HG02870 (cell line): ENCODE results near the gene P2RX7.
"Not testable (repeated sequence)": the region's sequence is repeated elsewhere in the genome, so short reads cannot be mapped to it uniquely, and the experiment has no call there.

Experiments used
- ATAC-seq: cut with Tn5 transposase; IDR thresholded peaks from one replicate; pipeline ENCODE4 v1.9.1; 2021; ENCODE audit warnings: mild to moderate bottlenecking, moderate library complexity; ENCODE audit not compliant: unreplicated experiment

The P2RX7 gene

DNA sequence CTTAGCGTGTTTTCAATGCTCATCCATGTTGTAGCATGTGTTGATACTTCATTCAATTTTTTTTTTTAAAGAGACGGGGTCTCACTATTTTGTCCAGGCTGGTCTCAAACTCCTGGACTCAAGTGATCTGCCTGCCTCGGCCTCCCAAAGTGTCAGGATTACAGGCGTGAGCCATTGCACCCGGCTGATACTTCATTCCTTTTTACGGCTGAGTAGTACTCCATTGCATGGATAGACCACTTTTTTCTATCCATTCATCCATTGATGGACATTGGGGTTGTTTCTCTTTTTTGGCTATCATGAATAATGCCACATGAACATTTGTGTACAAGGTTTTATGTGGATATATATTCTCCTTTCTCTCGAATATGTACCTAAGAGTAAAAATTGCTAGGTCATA is 1.2 kb downstream of the P2RX7 start:
- no peak for ATAC-seq

DNA sequence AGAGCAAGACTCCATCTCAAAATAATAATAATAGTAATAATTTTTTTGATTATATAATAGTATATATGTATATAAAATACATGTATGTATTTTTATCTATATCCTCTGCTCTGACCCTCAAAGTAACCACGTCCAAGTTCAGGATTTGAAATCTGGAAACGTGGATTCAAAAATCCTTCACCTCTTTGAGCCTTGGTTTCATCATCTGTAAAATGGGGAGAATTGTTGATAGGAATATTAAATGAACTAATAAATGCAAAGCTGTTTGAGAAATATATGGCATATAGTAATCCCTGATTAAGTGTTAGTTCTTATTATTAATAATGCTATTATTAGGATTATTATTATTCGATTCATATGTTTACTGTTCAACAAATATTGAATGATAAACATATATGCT is 2.6 kb downstream of the P2RX7 start:
- ATAC-seq: no peak

DNA sequence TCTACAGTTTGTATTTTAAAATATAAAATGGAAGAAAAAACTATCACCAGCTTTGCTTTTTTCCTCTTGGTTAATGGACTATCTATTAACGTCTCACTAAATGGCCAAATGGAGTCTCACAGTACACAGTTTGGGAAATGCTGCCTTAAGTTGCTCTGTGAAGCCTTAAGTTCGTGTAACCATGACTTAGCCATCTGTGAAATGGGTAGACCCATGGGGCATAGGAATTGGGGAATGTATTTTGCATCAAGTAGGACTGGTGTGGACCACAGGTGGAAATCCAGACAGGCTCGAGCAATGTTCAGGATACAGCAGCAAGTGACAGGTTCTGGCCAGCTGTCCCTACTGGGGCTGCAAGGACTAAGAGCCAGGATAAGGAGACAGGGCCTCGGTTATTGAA is 4.8 kb downstream of the P2RX7 start:
- no peak for ATAC-seq

DNA sequence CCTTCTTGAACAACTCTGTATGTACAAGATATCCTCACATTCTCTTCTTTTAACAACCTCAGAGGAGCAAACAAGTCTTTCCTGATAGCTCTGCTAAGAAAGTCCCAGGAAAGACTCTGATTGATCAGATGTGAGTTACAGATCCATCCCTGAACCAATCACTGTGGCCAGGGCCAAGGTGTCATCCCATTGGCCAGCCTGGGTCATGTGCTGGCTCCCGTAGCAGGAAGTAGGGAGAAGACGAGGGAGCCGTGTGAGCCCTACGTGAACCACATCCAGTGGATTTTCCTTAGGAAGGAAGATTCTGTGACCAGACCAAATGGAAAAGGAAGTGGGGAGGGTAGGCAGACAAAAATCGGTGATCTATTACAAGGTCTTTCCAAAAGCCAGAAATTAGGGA is 5.6 kb downstream of the P2RX7 start:
- no peak for ATAC-seq

DNA sequence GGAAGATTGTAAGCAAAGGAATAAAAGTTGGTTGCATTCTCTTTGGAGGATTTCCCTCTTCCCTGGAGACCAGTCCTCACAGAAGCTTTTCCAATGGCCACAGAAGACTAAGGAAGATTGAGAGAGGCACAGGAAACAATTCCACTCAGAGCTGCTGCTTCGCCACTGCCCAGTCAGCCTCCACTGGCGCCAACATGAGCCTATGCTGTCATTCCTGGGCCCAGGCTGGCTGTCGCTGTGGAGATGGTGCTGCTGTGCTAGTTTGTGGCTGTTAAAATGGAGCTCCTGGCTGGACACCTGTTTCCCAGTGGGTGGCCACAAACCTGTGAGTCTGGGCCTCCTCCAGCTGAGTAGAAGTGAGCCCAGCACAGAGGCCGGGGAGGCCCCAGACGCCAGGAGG is 6.6 kb downstream of the P2RX7 start:
- no peak for ATAC-seq

DNA sequence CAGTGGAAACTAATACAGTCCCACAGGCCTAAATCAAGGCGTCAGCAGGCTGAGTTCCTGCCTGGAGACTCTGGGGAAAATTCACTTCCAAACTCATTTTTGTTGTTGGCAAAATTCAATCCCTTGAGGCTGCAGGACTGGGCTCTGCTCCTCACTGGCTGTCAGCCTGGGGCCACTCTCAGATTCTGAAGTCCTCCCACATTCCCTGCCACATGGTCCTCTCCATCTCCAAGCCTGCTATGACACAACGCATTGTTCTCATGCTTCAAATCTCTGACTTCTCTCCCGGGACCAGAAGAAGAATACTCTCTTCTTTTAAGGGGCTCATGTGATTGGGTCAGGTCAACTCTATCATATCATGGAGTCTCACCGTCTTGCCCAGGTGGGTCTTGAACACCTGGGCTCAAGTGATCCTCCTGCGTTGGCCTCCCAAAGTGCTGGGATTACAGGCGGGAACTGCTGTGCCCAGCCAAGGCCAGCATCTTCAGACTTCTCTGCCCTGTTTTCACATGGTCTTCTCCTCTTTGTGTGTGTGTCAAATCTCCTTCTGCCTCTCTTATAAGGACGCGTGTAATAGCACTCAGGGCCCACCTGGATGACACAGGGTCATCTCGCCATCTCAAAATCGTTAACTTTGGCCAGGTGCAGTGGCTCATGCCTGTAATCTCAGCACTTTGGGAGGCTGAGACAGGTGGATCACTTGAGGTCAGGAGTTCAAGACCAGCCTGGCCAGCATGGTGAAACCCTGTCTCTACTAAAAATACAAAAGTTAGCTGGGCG is 9.7 kb downstream of the P2RX7 start:
- ATAC-seq: no peak

DNA sequence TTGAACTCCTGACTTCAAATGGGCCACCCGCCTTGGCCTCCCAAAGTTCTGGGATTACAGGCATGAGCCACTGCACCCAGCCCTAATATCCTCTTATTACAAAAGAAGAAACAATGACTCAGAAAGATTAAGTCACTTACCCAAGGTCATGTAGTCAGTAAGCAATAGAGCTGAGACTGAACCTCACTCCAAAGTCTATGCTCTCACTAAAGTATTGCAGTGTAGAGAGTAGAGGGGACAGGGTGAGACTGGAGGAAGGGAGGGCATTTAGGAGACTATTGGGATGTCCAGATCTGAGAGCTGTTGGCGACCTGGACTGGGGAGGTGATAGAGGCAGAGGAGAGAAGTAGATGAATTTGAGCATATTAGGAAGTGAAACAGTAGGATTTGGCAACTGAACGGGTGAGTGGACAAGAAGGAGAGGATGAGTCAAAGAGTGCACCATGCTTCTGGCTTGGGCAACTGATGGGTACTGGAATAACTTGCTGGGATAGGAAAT is 11.8 kb downstream of the P2RX7 start:
- no peak for ATAC-seq

DNA sequence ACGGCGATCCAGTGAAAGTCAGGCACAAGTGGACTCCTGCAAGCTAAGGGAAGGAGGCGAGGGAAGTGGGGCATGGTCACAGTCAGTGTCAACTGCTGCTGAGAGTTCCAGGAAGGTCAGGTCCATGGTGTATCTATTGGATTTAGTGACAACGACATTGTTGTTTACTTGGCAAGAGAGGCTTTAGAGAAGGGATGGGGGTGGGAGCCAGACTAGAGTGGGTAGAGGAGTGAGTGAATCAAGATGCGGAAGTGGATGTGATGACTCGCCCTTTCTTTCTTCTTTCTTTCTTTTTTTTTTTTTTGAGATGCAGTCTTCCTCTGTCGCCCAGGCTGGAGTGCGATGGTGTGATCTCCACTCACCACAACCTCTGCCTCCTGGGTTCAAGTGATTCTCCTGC is 12.5 kb downstream of the P2RX7 start:
- ATAC-seq: no peak

DNA sequence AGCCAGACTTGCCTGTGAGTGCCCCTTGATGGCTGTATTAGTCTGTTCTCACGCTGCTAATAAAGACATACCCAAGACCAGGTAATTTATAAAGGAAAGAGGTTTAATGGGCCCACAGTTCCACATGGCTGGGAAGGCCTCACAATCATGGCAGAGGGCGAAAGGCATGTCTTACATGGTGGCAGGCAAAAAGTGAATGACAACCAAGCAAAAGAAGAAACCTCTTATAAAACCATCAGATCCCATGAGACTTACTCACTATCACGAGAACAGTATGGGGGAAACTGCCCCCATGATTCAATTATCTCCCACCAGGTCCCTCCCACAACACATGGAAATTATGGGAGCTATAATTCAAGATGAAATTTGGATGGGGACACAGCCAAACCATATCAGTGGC is 16.6 kb downstream of the P2RX7 start:
- not testable (repeated sequence) for ATAC-seq

DNA sequence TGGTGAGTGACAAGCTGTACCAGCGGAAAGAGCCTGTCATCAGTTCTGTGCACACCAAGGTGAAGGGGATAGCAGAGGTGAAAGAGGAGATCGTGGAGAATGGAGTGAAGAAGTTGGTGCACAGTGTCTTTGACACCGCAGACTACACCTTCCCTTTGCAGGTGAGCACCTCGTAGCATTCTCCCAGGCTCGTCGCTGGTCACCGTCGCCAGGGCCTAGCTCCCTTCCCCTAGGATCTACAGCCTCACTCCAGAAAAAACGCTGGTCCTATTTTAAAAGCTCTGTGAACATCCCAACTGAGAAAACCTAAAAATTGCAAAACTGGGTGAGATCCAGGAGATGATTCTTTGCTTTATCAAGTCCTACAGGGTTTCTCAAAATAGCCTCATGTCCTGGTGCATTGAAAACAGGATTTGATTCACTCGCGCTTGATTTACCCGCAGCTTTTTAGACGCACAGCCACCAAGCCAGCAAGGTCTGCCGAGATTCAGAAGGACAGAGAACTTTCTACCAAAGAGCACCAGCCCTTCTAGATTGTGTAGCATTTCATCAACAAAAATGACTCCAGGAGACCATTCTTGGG is 22.2 kb downstream of the P2RX7 start:
- no peak for ATAC-seq

DNA sequence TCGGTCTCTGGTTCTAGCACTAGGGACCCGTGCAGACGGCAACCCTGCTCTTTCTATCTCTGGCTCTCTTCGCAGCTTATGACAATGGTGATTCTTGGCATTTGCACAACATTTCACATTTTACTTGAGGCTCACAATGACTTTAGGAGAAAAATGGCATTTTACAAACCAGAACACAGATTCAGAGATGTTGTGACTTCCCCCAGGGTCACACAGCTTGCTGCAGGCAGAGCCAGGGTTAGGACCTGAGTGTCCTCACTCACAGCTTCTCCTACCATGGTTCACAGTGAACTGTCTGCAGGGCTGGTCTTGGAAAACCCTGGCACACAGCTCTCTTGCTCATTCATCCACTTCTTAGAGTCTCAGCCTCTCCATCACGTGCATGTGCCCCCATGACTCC is 23.7 kb downstream of the P2RX7 start:
- no peak for ATAC-seq

DNA sequence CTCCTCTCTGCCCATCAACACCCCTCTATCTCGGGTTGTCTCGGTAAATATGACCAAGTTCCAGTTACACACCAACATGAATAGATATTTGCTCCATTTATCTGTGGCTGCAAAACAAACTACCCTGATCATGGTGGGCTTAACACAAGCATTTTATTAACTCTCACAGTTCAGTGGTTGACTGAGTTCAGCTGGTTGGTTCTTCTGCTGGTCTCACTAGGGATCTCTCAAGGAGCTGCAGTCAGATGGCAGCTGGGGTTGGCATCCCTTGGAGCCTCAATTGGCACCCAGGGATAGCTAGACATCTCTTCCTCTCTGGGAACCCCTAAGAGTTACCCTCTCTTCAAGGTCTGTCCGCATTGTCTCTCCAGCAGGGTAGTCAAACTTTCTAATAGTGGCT is 25.4 kb downstream of the P2RX7 start:
- no peak for ATAC-seq

DNA sequence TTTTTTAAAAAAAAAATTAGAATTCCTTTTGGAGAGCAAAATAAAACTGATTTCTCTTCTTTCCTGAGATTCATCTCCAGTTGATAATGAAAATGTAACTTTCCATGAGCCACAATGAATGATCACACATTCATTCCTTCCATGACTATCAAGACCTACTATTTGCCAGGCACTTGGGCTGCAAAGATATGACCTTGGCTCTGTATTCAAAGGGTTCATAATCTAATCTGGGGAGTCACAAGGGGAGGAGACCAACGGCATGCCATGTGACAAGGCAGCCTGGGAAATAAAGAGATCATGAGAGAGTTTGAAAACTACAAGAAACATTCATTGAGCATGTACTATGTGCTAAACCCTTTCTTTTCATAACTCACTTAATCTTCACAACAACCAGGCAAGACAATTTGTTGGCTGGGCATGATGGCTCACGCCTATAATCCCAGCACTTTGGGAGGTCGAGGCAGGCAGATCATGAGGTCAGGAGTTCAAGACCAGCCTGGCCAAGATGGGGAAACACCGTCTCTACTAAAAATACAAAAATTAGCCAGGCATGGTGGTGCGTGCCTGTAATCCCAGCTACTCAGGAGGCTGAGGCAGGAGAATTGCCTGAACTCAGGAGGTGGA is 26.2 kb downstream of the P2RX7 start:
- ATAC-seq: not testable (repeated sequence)

DNA sequence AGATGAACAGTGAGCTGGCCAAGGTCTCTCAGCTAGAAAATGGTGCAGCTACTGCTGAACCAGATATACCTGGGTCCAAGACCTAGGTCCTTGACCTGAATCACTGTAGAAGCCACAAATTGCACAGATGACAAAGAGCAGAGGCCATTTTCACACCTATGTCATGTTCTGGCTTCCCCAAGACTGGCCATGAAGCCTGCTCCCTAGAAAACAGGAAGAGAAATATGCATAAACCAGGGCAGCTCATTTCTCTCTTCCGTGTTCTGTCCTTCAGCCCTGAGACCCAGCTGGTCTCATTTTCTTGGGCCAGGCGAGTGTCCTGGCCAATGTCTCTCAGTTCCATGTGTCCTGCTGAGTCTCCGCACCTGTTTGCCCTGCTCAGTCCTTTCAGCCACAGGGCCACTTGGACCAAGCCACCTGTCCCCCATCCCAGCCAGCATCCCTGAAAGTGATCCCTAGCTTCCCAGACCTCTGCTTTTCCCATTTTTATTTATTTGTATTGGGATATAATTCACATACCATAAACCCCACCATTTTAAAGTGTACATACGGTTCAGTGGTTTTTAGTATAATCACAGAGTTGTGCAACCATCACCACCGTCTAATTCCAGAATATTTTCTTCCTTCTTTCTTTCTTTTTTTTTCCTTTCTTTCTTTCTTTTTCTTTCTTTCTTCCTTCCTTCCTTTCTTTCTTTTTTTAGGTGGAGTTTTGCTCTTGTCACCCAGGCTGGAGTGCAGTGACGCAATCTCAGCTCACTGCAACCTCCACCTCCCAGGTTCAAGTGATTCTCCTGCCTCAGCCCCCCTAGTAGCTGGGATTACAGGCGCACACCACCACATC is 27.0 kb downstream of the P2RX7 start:
- ATAC-seq: no peak

DNA sequence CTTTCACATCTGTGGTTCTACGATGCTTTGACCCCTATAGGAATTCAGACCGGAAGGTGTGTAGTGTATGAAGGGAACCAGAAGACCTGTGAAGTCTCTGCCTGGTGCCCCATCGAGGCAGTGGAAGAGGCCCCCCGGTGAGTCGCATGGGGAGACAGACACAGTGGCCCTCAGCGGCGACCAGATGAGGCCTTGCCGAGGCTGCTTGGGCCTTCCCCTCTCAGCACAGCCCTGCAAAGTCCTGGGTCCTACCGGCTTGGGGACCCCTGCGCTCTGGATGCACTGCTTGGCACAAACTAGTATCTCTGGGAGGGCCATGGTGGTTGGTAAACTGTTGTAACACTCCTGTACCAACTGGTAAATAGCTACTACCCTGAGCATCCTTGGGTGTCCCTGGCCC is 29.7 kb downstream of the P2RX7 start:
- no peak for ATAC-seq

DNA sequence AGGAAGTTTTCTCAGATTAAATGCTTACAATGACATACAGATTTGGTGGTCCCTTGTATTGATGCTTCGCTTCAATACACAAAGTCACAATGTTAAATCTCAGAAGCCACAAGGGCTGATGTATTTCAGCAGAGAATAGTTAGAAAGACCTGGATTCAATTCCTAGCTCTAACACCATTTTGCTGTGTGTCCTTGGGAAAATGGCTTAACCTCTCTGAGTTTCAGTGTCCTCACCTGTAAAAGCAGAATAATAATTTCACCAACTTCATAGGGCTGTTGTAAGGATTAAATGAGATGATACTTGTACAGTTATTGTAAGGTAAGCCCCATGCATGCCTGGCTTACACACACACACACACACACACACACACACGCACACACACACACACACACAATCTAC is 30.3 kb downstream of the P2RX7 start:
- ATAC-seq: no peak

DNA sequence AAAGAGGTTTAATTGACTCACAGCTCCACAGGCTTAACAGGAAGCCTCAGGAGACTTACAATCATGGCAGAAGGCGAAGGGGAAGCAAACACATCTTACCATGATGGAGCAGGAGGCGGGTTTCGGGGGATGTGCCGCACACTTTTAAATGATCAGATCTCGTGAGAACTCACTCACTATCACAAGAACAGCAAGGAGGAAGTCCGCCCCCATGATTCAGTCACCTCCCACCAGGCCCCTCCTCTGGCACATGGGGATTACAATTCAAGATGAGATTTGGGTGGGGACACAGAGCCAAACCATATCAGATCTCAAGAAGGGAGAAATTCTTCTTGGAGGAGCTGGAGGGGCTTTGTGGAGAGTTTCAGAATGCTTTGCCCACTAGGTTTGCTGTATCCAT is 32.2 kb downstream of the P2RX7 start:
- not testable (repeated sequence) for ATAC-seq

DNA sequence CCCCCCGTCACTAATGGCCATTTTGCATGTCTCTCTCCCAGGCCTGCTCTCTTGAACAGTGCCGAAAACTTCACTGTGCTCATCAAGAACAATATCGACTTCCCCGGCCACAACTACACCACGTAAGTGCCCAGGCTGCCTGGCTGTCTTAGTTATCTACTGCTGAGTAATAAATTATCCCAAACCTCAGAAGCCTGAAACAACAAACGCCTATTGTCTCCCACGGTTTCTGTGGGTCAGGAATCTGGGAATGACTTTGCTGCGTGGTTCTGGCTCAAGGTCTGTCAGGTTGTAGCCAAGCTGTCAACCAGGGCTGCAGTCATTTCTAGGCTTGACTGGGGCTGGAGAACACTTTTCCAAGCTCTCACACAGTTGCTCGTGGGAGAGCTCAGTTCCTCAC is 32.6 kb downstream of the P2RX7 start:
- no peak for ATAC-seq

DNA sequence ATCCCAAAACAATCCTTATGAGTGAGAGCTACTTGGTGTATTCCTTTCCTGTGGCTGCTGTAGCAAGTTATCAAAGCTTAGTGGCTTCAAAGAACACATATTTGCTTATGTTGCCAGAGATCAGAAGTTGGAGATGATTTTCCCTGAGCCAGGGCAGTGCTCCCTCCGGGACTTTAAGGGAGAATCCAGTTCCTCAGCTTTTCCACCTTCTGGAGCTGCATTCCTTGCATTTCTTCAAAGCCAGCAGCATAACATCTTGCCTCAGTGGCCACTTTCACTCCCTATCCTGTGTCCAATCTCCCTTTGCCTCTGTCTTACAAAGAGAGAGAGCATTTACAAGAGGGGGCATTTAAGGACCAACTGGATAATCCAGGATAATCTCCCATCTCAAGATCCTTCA is 33.7 kb downstream of the P2RX7 start:
- ATAC-seq: no peak

DNA sequence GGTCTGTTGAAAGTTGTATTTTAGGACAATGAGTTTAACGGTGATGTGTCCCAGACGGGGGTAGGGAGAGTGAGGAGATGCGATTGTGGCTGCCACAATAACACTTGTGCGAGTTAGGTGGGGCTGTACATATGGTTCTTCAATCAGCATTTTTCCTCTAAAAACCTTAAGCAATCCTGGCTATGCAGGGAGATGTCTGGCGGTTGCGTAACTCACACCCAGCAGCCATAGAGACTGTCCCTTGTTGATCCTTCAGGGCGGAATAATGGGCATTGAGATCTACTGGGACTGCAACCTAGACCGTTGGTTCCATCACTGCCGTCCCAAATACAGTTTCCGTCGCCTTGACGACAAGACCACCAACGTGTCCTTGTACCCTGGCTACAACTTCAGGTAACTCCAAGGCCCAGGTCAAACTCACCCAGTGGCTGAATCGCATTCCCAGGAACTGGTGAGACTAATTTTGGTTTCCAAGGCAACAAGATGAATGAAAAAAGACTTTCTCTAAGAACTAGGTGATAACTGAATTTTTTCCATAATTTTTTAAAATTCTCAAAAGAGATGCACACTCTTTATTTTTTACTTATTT is 34.6 kb downstream of the P2RX7 start:
- no peak for ATAC-seq

DNA sequence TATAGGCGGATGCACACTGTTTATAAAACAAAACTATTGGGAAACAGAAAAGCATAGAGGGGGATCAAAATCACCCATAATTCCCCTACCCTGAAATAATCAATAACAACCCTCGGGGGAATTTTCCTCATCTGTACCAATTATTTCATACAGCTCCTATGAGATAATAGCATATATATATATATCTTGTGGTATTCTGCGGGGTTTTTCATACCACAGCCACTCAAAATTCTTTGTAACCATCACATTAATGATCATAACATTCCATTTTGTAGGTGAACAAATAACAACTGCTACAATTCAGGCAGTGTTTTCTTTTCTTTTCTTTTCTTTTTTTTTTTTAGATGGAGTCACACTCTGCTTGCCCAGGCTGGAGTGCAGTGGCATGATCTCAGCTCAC is 35.3 kb downstream of the P2RX7 start:
- no peak for ATAC-seq
